NCI-H1092 treated with DMSO at 0.1 percent for 48 hours (cell line): ENCODE data around the gene HSD17B8.

Experiments
- DNase-seq: peaks from one replicate; lab custom pipeline; 2025; lab: John Stamatoyannopoulos, UW

HSD17B8 gene

GRCh38 chr6:33204415-33205190, at the start of gene HSD17B8:
HSD17B8 (plus strand) TSS chr6:33204655; CDS start chr6:33204669, 14 bp downstream.
- peak; percentile 67 for DNase-seq

GRCh38 chr6:33156561-33156960, 47.9 kb upstream of the HSD17B8 start:
- no peak for DNase-seq

GRCh38 chr6:33156964-33157363, 47.5 kb upstream of the HSD17B8 start:
- DNase-seq = no peak

DNA sequence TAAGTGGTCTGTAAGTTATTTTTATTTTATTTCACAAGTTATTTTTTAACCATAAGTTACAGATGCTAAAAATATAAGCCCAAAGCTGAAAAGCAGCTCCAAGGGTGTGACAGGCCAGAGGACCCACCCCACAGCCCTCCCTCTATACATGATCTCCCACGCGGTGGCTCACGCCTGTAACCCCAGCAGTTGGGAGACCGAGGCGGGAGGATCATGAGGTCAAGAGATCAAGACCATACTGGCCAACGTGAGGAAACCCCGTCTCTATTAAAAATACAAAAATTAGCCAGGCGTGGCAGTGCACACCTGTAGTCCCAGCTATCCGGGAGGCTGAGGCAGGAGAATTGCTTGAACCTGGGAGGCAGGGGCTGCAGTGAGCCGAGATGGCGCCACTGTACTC, 44.4 kb upstream of the HSD17B8 start:
- DNase-seq = no peak

- DNase-seq = no peak
These were observed 43.6 kb upstream of the HSD17B8 start for GRCh38 chr6:33160728-33161344.

DNA sequence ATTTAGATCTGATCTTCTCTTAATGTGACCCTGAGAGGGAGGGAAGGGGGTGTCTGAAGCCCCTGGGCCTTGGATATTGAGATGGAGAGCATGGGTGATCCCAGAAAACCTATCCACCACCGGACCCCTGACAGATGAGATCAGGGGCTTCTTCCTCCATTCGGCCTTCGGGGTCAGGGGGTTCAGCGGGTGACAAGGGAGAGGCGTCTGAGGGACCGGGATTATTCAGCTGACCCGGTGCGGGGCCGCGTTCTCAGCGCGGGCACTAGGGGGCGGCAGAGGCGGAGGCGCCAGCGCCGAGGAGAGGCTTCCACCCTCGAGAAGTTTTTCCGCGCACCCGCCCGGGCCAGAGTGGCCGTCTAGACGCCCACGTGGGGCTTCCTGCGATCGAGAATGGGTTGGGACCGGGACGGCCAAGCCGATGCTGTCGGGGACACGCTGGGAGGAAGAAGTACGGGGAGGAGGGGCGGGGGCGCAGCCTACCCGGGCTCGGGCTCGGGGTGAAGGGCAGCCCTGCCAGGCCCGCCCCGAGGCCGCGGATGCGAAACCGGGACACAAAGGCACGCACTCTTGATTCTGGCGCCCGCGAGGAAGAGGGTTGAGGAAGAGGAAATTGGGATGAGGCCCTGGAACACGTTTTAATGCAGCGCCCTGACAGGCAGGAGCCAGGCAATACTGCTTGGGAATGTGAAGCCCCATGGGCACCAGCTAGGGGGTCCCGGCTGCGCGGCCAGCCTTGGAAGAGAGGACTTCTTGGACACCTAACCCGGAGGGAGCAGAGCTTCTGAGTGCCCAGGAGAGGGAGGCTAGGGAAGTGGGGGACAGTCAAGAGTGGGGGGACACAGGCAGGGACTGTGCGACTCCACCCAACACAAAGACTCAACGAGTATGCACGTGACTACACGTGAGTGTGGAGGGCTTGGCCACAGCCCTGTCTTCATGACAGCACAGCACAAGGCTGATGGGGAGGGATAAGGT, 42.8 kb upstream of the HSD17B8 start:
- DNase-seq = peak; percentile 0

GRCh38 chr6:33163540-33163939, 40.9 kb upstream of the HSD17B8 start:
- DNase-seq = no peak

DNA sequence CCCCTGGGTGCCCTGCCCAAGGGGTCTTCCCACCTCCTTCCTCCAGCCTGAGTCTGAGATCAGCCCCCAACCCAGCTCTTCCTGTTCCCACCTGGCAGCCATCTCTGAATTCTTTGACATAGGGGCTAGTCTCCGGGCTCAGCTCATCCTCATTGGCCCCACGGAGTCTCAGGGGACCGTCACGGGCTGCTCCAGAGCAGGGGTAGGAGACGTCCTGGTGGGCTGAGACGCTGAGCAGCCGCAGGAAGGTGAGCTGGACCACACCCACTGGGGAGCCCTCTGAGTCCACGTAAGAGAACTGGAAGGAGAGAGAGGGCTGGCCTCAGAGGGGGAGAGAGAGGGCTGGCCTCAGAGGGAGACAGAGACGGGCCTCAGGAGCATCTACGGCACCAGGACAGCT, 40.3 kb upstream of the HSD17B8 start:
- no peak for DNase-seq

GRCh38 chr6:33164665-33165373, 39.6 kb upstream of the HSD17B8 start:
- DNase-seq = no peak

DNA sequence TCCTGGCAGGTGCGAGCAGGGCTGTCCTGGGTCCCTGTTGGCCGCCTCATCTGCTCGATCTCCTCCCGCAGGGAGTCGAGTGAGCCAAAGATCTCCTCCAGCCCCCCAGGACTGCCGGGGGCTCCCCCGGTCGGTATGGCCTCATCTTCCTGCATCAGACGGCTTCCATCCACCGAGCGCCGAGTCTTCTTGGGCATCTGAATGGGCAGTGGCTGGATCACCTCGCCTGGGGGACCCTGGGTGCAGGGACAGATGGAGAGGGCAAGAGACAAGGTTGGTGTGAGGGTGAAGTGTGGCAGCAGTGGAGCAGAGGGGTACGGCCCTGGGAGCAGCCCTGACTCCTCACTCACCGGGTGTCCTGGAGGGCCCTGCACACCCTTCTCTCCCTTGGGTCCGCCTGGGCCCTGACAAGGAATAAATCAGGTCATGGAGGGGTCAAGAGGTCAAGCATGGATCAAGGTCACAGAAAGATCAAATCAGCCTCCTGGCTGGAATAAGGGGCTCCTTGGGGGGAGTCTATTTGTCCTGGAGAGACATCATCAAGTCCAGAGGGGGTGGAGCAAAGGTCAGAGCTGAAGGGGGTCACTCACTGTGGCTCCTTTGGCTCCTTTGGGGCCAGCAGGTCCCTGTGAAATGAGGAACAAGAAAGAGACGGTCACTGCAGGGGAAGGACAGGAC, 38.7 kb upstream of the HSD17B8 start:
- DNase-seq = no peak

DNA sequence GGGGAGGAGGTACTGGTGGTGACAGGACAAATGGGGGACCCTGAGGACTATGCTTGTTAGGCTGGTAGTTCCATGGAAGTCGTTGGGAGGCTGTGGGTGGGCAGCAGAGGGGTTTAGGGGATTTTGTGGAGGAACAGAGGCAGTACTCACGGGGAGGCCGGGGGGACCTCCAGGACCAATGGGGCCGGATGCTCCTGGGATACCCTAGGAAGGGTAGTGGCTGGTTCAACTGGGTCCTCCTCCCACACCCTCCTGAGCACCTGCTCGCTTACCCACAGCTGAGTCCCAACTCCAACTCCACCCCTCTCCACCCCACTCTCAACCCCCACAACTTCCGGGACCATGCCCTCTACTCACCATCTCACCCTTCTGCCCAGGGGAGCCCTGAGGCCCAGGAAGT, 38.1 kb upstream of the HSD17B8 start:
- DNase-seq = no peak

GRCh38 chr6:33166811-33167210, 37.6 kb upstream of the HSD17B8 start:
- DNase-seq = no peak

GRCh38 chr6:33167374-33168283, 36.8 kb upstream of the HSD17B8 start:
- no peak for DNase-seq

DNA sequence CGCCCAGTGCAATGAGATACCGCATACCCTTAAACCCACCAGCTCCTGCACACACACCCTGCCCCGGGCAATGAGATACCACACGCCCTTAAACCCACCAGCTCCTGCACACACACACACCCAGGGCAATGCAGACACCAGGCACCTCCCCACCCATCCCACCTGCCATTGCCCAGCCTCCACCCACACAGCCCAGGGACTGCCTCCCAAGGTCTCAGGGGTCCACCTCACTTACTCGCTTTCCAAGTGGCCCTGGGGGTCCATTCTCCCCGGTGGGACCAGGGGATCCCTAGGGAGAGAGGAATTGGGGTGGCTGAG, 36.2 kb upstream of the HSD17B8 start:
- DNase-seq = no peak

- DNase-seq = no peak
These were observed 35.8 kb upstream of the HSD17B8 start for GRCh38 chr6:33168639-33169038.

GRCh38 chr6:33169291-33170175, 34.9 kb upstream of the HSD17B8 start:
- DNase-seq = no peak

GRCh38 chr6:33170176-33171015, 34.1 kb upstream of the HSD17B8 start:
- no peak for DNase-seq
